ENCODE measurements around the gene CORO2A.

DNA sequence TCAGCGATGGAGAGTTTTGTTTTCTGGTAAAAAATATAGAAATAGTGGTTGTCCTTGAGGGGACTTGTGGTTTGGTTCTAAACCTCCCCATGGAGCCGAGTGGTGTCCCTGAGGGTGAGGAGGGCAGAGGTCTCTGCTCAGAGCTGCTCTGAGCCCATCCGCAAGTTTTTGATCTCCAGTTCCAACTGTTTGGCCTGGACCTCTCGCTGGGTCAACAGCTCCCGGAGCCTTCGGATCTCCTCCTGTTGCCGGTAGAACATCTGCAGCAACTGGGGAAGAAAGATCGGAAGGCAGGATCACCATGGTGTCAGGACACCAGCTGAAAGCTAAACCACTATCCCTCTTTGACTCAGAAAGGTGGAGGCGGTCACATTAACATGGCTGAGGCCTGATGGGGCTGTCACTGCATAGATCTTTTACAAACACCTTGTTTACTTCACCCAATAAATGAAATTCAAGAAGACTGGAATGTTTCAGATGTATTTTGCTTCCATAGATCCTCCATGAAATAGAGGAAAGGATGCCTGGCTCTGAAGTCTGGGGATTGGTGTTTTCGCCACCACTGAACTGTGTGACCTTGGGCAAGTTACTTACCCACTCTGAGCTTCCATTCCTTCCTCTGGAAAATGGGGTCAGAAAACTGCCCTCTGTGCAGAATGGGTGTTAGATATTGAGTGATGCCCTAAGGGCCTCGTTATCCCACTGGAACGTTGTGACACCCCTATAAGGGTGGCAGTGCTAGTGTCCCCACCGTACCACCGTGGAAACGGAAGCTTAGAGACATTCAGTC is 67.6 kb downstream of the CORO2A start:
- TF ChIP-seq CTCF (IDR thresholded peaks at IDR 0.05) (no peak), POLR2A (IDR thresholded peaks at IDR 0.05; ENCODE audit: low read depth) (no peak), POLR2AphosphoS5 (IDR thresholded peaks at IDR 0.05) (no peak)

Data from esophagus muscularis mucosa (tissue), 3 donors.